HK-2 (cell line): Measurements from ENCODE around the gene NAXD.
"Not testable (repeated sequence)": the region's sequence is repeated elsewhere in the genome, so short reads cannot be mapped to it uniquely, and the experiment has no call there.

Experiments used
- DNase-seq: peaks from one replicate; pipeline ENCODE4 v3.0.0-alpha.2; 2018; ENCODE audit not compliant: unreplicated experiment

Gene NAXD

GRCh38 chr13:110593430-110594130, 21.8 kb upstream of the NAXD start:
- no peak for DNase-seq

GRCh38 chr13:110597041-110597689, 18.2 kb upstream of the NAXD start:
- no peak for DNase-seq

- no peak for DNase-seq
Measured at GRCh38 chr13:110600261-110600819, 15.0 kb upstream of the NAXD start.

GRCh38 chr13:110600980-110601379, 14.4 kb upstream of the NAXD start:
- DNase-seq = no peak

GRCh38 chr13:110605132-110605531, 10.2 kb upstream of the NAXD start:
- DNase-seq = no peak

- DNase-seq = not testable (repeated sequence)
Measured at GRCh38 chr13:110606281-110606680, 9.1 kb upstream of the NAXD start.

- no peak for DNase-seq
Measured at GRCh38 chr13:110607675-110608224, 7.6 kb upstream of the NAXD start.

GRCh38 chr13:110610955-110611595, 4.3 kb upstream of the NAXD start:
- no peak for DNase-seq

GRCh38 chr13:110615005-110615321, 382 bp upstream of the NAXD start:
- DNase-seq = no peak

GRCh38 chr13:110616103-110617101, 1.1 kb downstream of the NAXD start:
- DNase-seq = peak; percentile 55

- DNase-seq = no peak
Measured at GRCh38 chr13:110617321-110618072, 2.2 kb downstream of the NAXD start.

GRCh38 chr13:110618167-110618566, 2.8 kb downstream of the NAXD start:
- DNase-seq = no peak

GRCh38 chr13:110618780-110619179, 3.4 kb downstream of the NAXD start:
- no peak for DNase-seq

GRCh38 chr13:110620596-110620995, 5.3 kb downstream of the NAXD start:
- no peak for DNase-seq

GRCh38 chr13:110624766-110625756, 9.7 kb downstream of the NAXD start:
- DNase-seq = no peak

GRCh38 chr13:110625771-110626321, 10.5 kb downstream of the NAXD start:
- no peak for DNase-seq

- DNase-seq = no peak
Measured at GRCh38 chr13:110626521-110626920, 11.2 kb downstream of the NAXD start.

GRCh38 chr13:110627351-110627750, 12.0 kb downstream of the NAXD start:
- DNase-seq = no peak
